ENCODE measurements around the gene CCDC197. TPM values are rescaled to one million over a fixed set of nuclear protein-coding genes. Genes with fewer than 3 reads are reported as not detected.
A peak's percentile ranks its signal among the peaks of the same experiment; 100 is the strongest.

The CCDC197 gene
- total RNA-seq, 2 donors from 2014 or later, result not detected

GRCh38 chr14:94024549-94024948 lies 27.4 kb downstream of the CCDC197 start:
- no peaks in the 10 kb centered on the region for H3K27me3 ChIP-seq
- no peak for DNase-seq
- H3K4me3 ChIP-seq, result no peak overlapping the region
- peaks cover 15% of the 10 kb centered on the region for H3K4me1 ChIP-seq
- H3K9me3 ChIP-seq, result no peaks in the 10 kb centered on the region
- no peak overlapping the region for H3K27ac ChIP-seq
- ATAC-seq, result no peak
- 94 to 100% methylated on average over 2 of the region's 2 CpGs for WGBS, 2 donors
- TF ChIP-seq POLR2A (IDR thresholded peaks at IDR 0.05) (no peak), CTCF (IDR thresholded peaks at IDR 0.05) (no peak)
- no peaks in the 10 kb centered on the region for H3K36me3 ChIP-seq (replicated peaks in 1 of 2; ENCODE audit: insufficient read depth in 1 of 2, low read depth in 2 of 2)
- intact Hi-C loops (cut with DNase I), result no loop called here

- TF ChIP-seq POLR2A (IDR thresholded peaks at IDR 0.05), result no peak
- no peak for TF ChIP-seq CTCF (IDR thresholded peaks at IDR 0.05)
- ATAC-seq (no peak), DNase-seq (no peak)
- Histone ChIP-seq H3K36me3 (replicated peaks in 1 of 2; ENCODE audit: insufficient read depth in 1 of 2, low read depth in 2 of 2) (no peaks in the 10 kb centered on the region), H3K9me3 (no peaks in the 10 kb centered on the region), H3K27ac (no peak overlapping the region), H3K4me1 (peaks cover 13% of the 10 kb centered on the region), H3K27me3 (no peaks in the 10 kb centered on the region), H3K4me3 (no peak overlapping the region)
- WGBS, 2 donors, result 35% methylated on average over 6 of the region's 6 CpGs
- intact Hi-C loops (cut with DNase I), result no loop called here
These were observed 28.6 kb downstream of the CCDC197 start for GRCh38 chr14:94025720-94026119.

GRCh38 chr14:94026173-94026888 lies 29.2 kb downstream of the CCDC197 start, which contains the start of gene OTUB2:
Gene OTUB2, plus strand, starts transcription at chr14:94026340. Its CDS starts 198 bp downstream, at chr14:94026538.
- ATAC-seq, result peak; percentile 100
- WGBS, 2 donors, result 0 to 1% methylated on average over 10 to 57 of the region's 74 CpGs
- Histone ChIP-seq H3K9me3 (no peaks in the 10 kb centered on the region), H3K4me3 (peak within 1 kb of the TSS; percentile 26 to 69), H3K36me3 (replicated peaks in 1 of 2; ENCODE audit: insufficient read depth in 1 of 2, low read depth in 2 of 2) (no peaks in the 10 kb centered on the region), H3K27ac (no peak within 1 kb of the TSS), H3K4me1 (peaks cover 13% of the 10 kb centered on the region), H3K27me3 (no peaks in the 10 kb centered on the region)
- TF ChIP-seq POLR2A (IDR thresholded peaks at IDR 0.05) (no peak), CTCF (IDR thresholded peaks at IDR 0.05) (no peak)
- intact Hi-C loops (cut with DNase I), result no loop called here
- DNase-seq, result peak; percentile 97 to 98 (median 98)

GRCh38 chr14:94026889-94027469 lies 29.9 kb downstream of the CCDC197 start:
- intact Hi-C loops (cut with DNase I), result no loop called here
- WGBS, 2 donors, result 42 to 79% methylated on average over 7 to 17 of the region's 17 CpGs
- no peaks in the 10 kb centered on the region for H3K9me3 ChIP-seq
- peaks cover 13% of the 10 kb centered on the region for H3K4me1 ChIP-seq
- no peak for ATAC-seq
- no peak overlapping the region for H3K27ac ChIP-seq
- DNase-seq, result no peak
- H3K27me3 ChIP-seq, result no peaks in the 10 kb centered on the region
- H3K4me3 ChIP-seq, result peak overlapping the region; percentile 26 to 69
- TF ChIP-seq POLR2A (IDR thresholded peaks at IDR 0.05), result no peak
- TF ChIP-seq CTCF (IDR thresholded peaks at IDR 0.05), result no peak
- no peaks in the 10 kb centered on the region for H3K36me3 ChIP-seq (replicated peaks in 1 of 2; ENCODE audit: insufficient read depth in 1 of 2, low read depth in 2 of 2)

All from body of pancreas (tissue), 4 donors.